IMR-90 (cell line): ENCODE results near the gene EFNA5. TPM values are rescaled to one million over a fixed set of nuclear protein-coding genes. Genes with fewer than 3 reads are reported as not detected.

Experiments
- ATAC-seq: fragments of 200-7000 bp; cut with Tn5 transposase; 2 replicates; pipeline ENCODE4 v1.9.1; 2020; ENCODE audit warnings: low read depth, mild to moderate bottlenecking, moderate library complexity
- BruUV-seq: library from RNA; stranded (reverse); fragments of 400-500 nt; replicated peaks from 2 replicates; lab custom pipeline; 2021; lab: Mats Ljungman, UMichigan
- CTCF ChIA-PET: fragments of 300-600 bp; formaldehyde crosslinking; extraction: SDS; loops from one replicate; lab custom pipeline; 2021; ENCODE audit warnings: antibody characterized with exemption; lab: Yijun Ruan, JAX
- POLR2A ChIA-PET: fragments of 300-600 bp; sonication (Branson Sonifier 250); formaldehyde crosslinking; loops from one replicate; lab custom pipeline; 2022; ENCODE audit warnings: antibody characterized with exemption; ENCODE audit not compliant: unreplicated experiment; lab: Charles Lee
- DNase-seq: peaks from one replicate; pipeline ENCODE4 v3.0.0; 2013
- H2AFZ ChIP-seq: replicated peaks from 2 replicates; pipeline ENCODE3; 2013; ENCODE audit warnings: low read length, mild to moderate bottlenecking; ENCODE audit not compliant: poor library complexity
- H2AK5ac ChIP-seq: 2 replicates; pipeline ENCODE4 v1.6.1; 2013; ENCODE audit warnings: low read depth, low read length, inconsistent platforms
- H2AK9ac ChIP-seq: replicated peaks from 2 replicates; pipeline ENCODE3; 2013; ENCODE audit warnings: mild to moderate bottlenecking, low read depth, low read length, moderate library complexity; ENCODE audit not compliant: poor library complexity
- H2BK120ac ChIP-seq: 2 replicates; pipeline ENCODE4 v1.6.1; 2013; ENCODE audit warnings: low read depth, low read length, inconsistent platforms
- H2BK15ac ChIP-seq: 3 replicates; pipeline ENCODE4 v1.6.1; 2013; ENCODE audit warnings: low read depth, low read length, inconsistent platforms
- H2BK20ac ChIP-seq: 2 replicates; pipeline ENCODE4 v1.6.1; 2013; ENCODE audit warnings: low read depth, mild to moderate bottlenecking, inconsistent platforms, low read length, moderate library complexity
- H2BK5ac ChIP-seq: 2 replicates; pipeline ENCODE4 v1.6.1; 2013; ENCODE audit warnings: mild to moderate bottlenecking, low read depth, low read length, inconsistent platforms; ENCODE audit not compliant: poor library complexity, severe bottlenecking
- H3K14ac ChIP-seq: replicated peaks from 2 replicates; pipeline ENCODE4 v1.6.1; 2013; ENCODE audit warnings: low read depth, low read length, inconsistent platforms
- H3K18ac ChIP-seq: 2 replicates; pipeline ENCODE4 v1.6.1; 2013; ENCODE audit warnings: low read depth, low read length, control low read depth
- H3K23ac ChIP-seq: 2 replicates; pipeline ENCODE4 v1.6.1; 2013; ENCODE audit warnings: low read depth, low read length, inconsistent platforms
- H3K27ac ChIP-seq: 2 replicates; pipeline ENCODE4 v1.5.1; 2013; ENCODE audit warnings: mild to moderate bottlenecking, control low read depth, low read length; ENCODE audit not compliant: insufficient read depth
- H3K27me3 ChIP-seq: 2 replicates; pipeline ENCODE4 v1.6.1; 2013; ENCODE audit warnings: low read length; ENCODE audit not compliant: control insufficient read depth, insufficient read depth
- H3K36me3 ChIP-seq: 2 replicates; pipeline ENCODE4 v1.6.1; 2013; ENCODE audit warnings: low read length, mixed read lengths; ENCODE audit not compliant: control insufficient read depth, insufficient read depth
- H3K4ac ChIP-seq: 2 replicates; pipeline ENCODE4 v1.6.1; 2013; ENCODE audit warnings: low read depth, low read length, inconsistent platforms
- H3K4me1 ChIP-seq: 2 replicates; pipeline ENCODE4 v1.6.1; 2013; ENCODE audit warnings: low read length, mixed read lengths; ENCODE audit not compliant: control insufficient read depth, insufficient read depth
- H3K4me2 ChIP-seq: 2 replicates; pipeline ENCODE4 v1.6.1; 2013; ENCODE audit warnings: low read depth, mild to moderate bottlenecking, control low read depth, low read length, moderate library complexity
- H3K4me3 ChIP-seq: 2 replicates; pipeline ENCODE4 v1.5.1; 2013; ENCODE audit warnings: low read depth, mild to moderate bottlenecking, control low read depth, low read length, moderate library complexity; ENCODE audit not compliant: insufficient read depth
- H3K56ac ChIP-seq: 2 replicates; pipeline ENCODE4 v1.6.1; 2013; ENCODE audit warnings: low read length, inconsistent platforms; ENCODE audit not compliant: insufficient read depth; ENCODE audit errors: extremely low read depth
- H3K79me1 ChIP-seq, 2 experiments: 2 replicates each; pipeline ENCODE4 v1.6.1; 2013; ENCODE audit warnings: low read length in 2 of 2, inconsistent platforms in 1 of 2, low read depth in 1 of 2
- H3K9ac ChIP-seq: 2 replicates; pipeline ENCODE4 v1.6.1; 2013; ENCODE audit warnings: low read depth, low read length, control low read depth
- H3K9me1 ChIP-seq: 2 replicates; pipeline ENCODE4 v1.6.1; 2013; ENCODE audit warnings: low read length, inconsistent platforms; ENCODE audit not compliant: insufficient read depth
- H3K9me3 ChIP-seq: 2 replicates; pipeline ENCODE4 v1.6.1; 2013; ENCODE audit warnings: low read length; ENCODE audit not compliant: control insufficient read depth, insufficient read depth
- H4K20me1 ChIP-seq: 2 replicates; pipeline ENCODE4 v1.6.1; 2013; ENCODE audit warnings: low read length, inconsistent platforms; ENCODE audit not compliant: insufficient read depth
- H4K5ac ChIP-seq: 2 replicates; pipeline ENCODE4 v1.6.1; 2013; ENCODE audit warnings: mild to moderate bottlenecking, low read depth, low read length, control low read depth
- H4K8ac ChIP-seq, 2 experiments: 2 replicates each; pipeline ENCODE4 v1.6.1; 2013; ENCODE audit warnings: low read depth in 2 of 2, low read length in 2 of 2, control low read depth in 1 of 2, inconsistent platforms in 1 of 2
- H4K91ac ChIP-seq: 2 replicates; pipeline ENCODE4 v1.6.1; 2013; ENCODE audit warnings: low read depth, low read length, inconsistent platforms; ENCODE audit not compliant: insufficient read depth
- BHLHE40 ChIP-seq: fragments of 150-350 bp; IDR thresholded peaks from 2 replicates; pipeline ENCODE4 v1.6.1; 2016; ENCODE audit warnings: mild to moderate bottlenecking, low read depth, low read length
- MAZ ChIP-seq: IDR thresholded peaks from 2 replicates; pipeline ENCODE4 v1.6.1; 2012; ENCODE audit warnings: low read depth, mild to moderate bottlenecking, low read length, improper control_type of control experiment, moderate library complexity, borderline replicate concordance
- NFE2L2 ChIP-seq: fragments of 150-350 bp; IDR thresholded peaks from 2 replicates; pipeline ENCODE4 v1.6.1; 2016; ENCODE audit warnings: low read depth, mild to moderate bottlenecking, low read length
- USF2 ChIP-seq: fragments of 150-350 bp; IDR thresholded peaks from 2 replicates; pipeline ENCODE4 v1.6.1; 2017; ENCODE audit warnings: mild to moderate bottlenecking, antibody characterized with exemption, low read length, low read depth
- WGBS, 2 experiments: methylation state at CpG; one replicate each; pipeline versions ENCODE4 v1.1.5 to v1.1.7; 2013; ENCODE audit warnings: missing lambda C conversion rate in 2 of 2; ENCODE audit not compliant: insufficient read length in 1 of 2; ENCODE audit errors: extremely low coverage in 2 of 2; 5-methylcytosine and 5-hydroxymethylcytosine counted together
- dilution Hi-C: fragments of 300-500 bp; cut with HindIII; formaldehyde crosslinking; loops from one replicate; pipeline ENCODE4 v1.14.3; 2018; ENCODE audit warnings: low sequenced_read_pairs; ENCODE audit not compliant: unreplicated experiment
- in situ Hi-C: fragments of 300-500 bp; cut with MboI; formaldehyde crosslinking; loops from 3 replicates; pipeline ENCODE4 v1.14.3; 2019; ENCODE audit warnings: low sequenced_read_pairs, inconsistent platforms, mixed read lengths
- intact Hi-C: fragments of 100-400 bp; cut with micrococcal nuclease; formaldehyde crosslinking; loops from 2 replicates; pipeline ENCODE4 v1.10.0; 2022
- polyA plus RNA-seq, 3 experiments: library from polyadenylated mRNA; depleted of rRNA; stranded (reverse); fragments of >200 nt; gene quantifications; 2 replicates each; pipeline ENCODE4 v1.2.3, GENCODE V29; 2012; ENCODE audit warnings: low replicate concordance in 1 of 3
- total RNA-seq: library from RNA; depleted of rRNA; stranded (reverse); fragments of >200 nt; gene quantifications from 2 replicates; pipeline ENCODE4 v1.2.3, GENCODE V29; 2012

EFNA5 gene
- total and polyA plus RNA-seq, 2 of the 4 experiments (the other 2 are of a cell fraction): 1.5 to 1.6 TPM

- DNase-seq (no peak), ATAC-seq (no peak)
- no peak overlapping the region for H3K27ac ChIP-seq
- H2BK5ac ChIP-seq: no peak overlapping the region
- H2BK120ac ChIP-seq: no peak overlapping the region
- no peaks in the 10 kb centered on the region for H3K9me1 ChIP-seq
- intact Hi-C loops (no loop called here), dilution Hi-C loops (no loop called here), in situ Hi-C loops (no loop called here)
- no peak overlapping the region for H2BK20ac ChIP-seq
- no peak overlapping the region for H4K8ac ChIP-seq
- no TSS peak for BruUV-seq
- no peaks in the 10 kb centered on the region for H3K36me3 ChIP-seq
- no peak overlapping the region for H4K5ac ChIP-seq
- no peak overlapping the region for H3K4me3 ChIP-seq
- no peak overlapping the region for H3K4me2 ChIP-seq
- no peak overlapping the region for H2AK5ac ChIP-seq
- no peaks in the 10 kb centered on the region for H4K20me1 ChIP-seq
- no peaks in the 10 kb centered on the region; the same call in 1 of the 2 replicates for H3K4me1 ChIP-seq
- H3K23ac ChIP-seq: no peak overlapping the region
- POLR2A ChIA-PET: no interaction called here
- H3K14ac ChIP-seq: no peak overlapping the region
- H3K4ac ChIP-seq: no peak overlapping the region
- H2AFZ ChIP-seq: no peak overlapping the region
- H3K9ac ChIP-seq: no peak overlapping the region
- no peak for TF ChIP-seq BHLHE40
- TF ChIP-seq MAZ: no peak
- TF ChIP-seq NFE2L2: no peak
- no peak for TF ChIP-seq USF2
- H2BK15ac ChIP-seq: no peak overlapping the region
- no peak overlapping the region for H4K91ac ChIP-seq
- no peak overlapping the region for H3K56ac ChIP-seq
- WGBS, 2 experiments: 100% methylated on average over 1 of the region's 4 CpGs; no CpG with 5 or more reads in 1 of the 2 experiments
- no peak overlapping the region for H3K18ac ChIP-seq
- H3K27me3 ChIP-seq: no peaks in the 10 kb centered on the region
- CTCF ChIA-PET: no interaction called here
- H3K79me1 ChIP-seq: peaks cover 0 to 4% of the 10 kb centered on the region in 2 experiments; a peak in 2 of 4 replicates
- H3K9me3 ChIP-seq: no peaks in the 10 kb centered on the region
- H2AK9ac ChIP-seq: no peak overlapping the region
These were observed 122.3 kb downstream of the EFNA5 start for GRCh38 chr5:107548477-107548876.
